Fibroblast of pulmonary artery (primary cell): ENCODE data around the gene WDFY3.

Source experiments
- DNase-seq: peaks from one replicate; pipeline ENCODE4 v3.0.0-alpha.2; 2010; ENCODE audit warnings: low read depth
- H3K4me3 ChIP-seq: replicated peaks from 2 replicates; pipeline ENCODE4 v1.5.1; 2011; ENCODE audit warnings: low read depth, mild to moderate bottlenecking, control low read depth, low read length, moderate library complexity
- TF ChIP-seq, protein P1 (sequence below): IDR thresholded peaks from 2 replicates; pipeline ENCODE4 v1.5.1; 2011; ENCODE audit warnings: mild to moderate bottlenecking, control low read depth, low read length, inconsistent platforms; ENCODE audit errors: missing control alignments

WDFY3 gene

DNA sequence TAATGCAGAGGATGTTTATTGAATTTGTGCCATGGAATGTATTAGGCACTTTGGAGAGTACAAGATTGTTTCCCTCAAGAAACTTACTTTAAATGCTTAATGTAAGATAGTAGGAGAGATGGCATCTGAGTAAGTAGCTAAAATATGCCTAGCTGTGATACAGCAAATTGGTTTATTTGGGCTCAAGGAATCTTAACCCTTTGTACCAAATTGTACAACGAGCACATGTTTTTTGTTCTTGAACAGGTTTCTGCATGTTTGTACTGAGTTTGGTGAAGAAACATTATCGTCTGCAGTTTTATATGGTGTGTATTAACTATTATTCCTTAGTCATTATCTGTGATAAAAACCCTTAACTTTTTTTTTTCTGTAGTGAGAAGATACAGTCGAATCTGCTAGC is 334.9 kb downstream of the WDFY3 start:
- no peak overlapping the region for H3K4me3 ChIP-seq
- TF ChIP-seq, protein P1, sequence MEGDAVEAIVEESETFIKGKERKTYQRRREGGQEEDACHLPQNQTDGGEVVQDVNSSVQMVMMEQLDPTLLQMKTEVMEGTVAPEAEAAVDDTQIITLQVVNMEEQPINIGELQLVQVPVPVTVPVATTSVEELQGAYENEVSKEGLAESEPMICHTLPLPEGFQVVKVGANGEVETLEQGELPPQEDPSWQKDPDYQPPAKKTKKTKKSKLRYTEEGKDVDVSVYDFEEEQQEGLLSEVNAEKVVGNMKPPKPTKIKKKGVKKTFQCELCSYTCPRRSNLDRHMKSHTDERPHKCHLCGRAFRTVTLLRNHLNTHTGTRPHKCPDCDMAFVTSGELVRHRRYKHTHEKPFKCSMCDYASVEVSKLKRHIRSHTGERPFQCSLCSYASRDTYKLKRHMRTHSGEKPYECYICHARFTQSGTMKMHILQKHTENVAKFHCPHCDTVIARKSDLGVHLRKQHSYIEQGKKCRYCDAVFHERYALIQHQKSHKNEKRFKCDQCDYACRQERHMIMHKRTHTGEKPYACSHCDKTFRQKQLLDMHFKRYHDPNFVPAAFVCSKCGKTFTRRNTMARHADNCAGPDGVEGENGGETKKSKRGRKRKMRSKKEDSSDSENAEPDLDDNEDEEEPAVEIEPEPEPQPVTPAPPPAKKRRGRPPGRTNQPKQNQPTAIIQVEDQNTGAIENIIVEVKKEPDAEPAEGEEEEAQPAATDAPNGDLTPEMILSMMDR, result no peak
- DNase-seq, result peak; percentile 16

DNA sequence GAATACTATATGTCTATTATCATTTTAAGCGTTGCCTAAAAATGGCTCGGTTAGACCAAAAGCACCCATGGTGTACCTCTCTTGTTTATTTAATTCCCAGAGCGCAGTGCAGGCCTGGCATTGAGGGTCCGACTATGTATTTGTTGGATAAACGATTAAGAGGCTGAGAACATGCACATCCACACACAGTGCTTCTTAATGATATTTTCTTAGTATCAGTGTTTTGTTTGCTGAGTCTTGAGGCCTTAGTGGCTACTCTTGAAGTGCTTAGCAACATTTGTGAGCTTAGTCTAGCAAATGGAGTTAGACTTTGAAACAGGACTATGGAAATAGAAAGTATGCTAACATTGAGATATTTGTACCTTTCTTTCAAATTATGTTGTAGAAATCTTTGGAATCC is 339.8 kb downstream of the WDFY3 start:
- DNase-seq, result no peak
- no peak overlapping the region for H3K4me3 ChIP-seq
- TF ChIP-seq, protein P1, result no peak

DNA sequence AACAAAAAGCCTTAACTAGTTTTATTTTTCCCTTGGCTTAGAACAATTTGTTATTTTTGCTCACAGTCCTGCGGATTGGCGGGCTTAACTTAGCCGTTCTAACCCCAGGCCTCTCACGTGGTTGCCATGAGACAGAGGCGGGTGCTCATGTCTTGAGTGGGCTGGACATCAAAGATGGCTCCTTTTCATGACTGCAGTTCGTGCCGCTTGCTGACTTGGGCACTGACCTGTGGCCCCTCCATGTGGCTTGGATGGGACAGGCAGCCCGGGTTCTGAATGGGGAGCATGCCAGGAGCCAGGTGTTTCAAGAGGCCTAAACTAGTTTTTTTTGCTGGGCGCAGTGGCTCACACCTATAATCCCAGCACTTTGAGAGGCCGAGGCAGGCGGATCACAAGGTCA is 342.8 kb downstream of the WDFY3 start:
- TF ChIP-seq, protein P1, result no peak
- H3K4me3 ChIP-seq, result no peak overlapping the region
- DNase-seq, result no peak

DNA sequence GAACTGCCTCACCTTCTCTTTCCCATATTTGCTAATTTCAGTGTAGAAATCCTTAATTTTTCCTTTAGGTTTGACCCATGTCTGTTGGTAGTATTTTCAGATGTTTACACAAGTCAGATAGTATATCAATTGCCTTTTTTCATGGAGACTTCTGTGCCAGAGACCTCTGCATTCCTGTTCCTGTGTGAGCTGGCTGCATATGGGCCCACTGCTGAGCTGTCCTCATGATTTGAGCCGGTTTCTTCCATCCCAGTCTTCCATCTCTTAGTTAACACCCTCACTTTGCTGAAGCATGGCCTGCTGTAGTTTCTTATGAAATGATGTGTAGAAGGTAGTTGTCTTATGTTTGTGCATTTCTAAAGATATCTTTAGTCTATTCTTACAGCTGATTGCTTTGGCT is 343.5 kb downstream of the WDFY3 start:
- TF ChIP-seq, protein P1, result no peak
- DNase-seq, result no peak
- no peak overlapping the region for H3K4me3 ChIP-seq
